GM19328 (cell line): ENCODE data around the gene SOSTDC1.
"Not testable (repeated sequence)": the region's sequence is repeated elsewhere in the genome, so short reads cannot be mapped to it uniquely, and the experiment has no call there.

Experiments
- ATAC-seq: cut with Tn5 transposase; IDR thresholded peaks from one replicate; pipeline ENCODE4 v1.9.1; 2021; ENCODE audit warnings: mild to moderate bottlenecking, moderate library complexity; ENCODE audit not compliant: unreplicated experiment

Gene SOSTDC1, protein sequence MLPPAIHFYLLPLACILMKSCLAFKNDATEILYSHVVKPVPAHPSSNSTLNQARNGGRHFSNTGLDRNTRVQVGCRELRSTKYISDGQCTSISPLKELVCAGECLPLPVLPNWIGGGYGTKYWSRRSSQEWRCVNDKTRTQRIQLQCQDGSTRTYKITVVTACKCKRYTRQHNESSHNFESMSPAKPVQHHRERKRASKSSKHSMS

DNA sequence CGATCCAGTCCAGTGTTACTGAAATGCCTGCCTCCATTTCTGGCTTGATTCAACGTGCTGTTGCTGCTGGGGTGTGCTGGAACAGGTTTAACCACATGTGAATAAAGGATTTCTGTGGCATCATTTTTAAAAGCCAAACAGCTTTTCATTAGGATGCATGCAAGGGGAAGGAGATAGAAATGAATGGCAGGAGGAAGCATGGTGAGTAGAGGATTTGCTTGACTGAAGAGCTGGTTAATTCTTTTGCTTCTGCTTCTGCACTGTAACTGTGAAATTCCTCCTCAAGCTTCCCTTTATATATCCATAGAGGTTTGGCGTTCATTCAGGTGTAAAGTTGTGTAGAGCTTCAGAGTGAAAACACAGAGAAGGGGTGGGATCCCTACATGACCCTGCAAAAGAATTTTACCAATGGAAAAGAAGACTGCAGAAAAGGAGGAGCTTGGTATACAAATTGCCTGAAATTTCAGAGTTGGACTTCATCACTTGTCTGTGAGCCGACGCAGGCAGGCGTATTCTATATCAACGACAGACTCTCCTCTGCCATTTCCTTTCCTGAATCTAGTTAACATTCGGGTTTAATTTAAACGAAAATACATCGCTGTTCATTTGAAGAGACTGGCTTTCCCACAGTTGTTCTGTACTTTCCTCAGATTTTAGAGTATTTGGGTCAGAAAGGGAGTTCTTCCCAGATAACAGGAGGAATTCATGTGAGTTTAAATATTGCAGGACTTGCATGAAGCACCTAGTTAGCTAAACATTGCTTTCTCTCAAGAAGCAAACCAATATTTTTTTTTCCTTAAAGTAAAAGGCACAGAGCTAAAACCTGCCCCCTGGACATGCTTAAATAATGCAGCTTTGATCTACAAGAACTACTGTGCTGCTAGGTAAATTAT, at the start of gene SOSTDC1:
SOSTDC1 (minus strand) TSS at position 270 of the 893 bp plus-strand sequence; CDS start at position 200, 70 bp downstream.
- ATAC-seq: no peak

DNA sequence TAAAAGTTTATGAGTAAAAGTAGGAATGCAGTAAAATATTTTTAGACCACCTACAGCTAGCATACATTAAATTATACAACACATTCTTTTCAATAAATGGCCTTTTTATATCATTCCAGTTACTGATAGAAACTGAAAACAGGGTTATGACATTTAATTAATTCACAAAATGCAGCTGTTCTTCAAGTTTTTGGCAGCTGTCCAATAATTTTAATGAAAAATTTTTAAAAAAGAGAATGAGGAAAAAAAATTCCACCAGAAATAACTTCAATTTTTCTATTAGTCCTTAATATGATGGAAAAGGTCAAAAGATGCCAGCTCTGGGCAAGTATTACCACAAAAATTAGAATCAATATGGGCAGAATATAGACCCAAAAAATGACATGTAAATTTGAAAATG, 49.2 kb upstream of the SOSTDC1 start:
- no peak for ATAC-seq

DNA sequence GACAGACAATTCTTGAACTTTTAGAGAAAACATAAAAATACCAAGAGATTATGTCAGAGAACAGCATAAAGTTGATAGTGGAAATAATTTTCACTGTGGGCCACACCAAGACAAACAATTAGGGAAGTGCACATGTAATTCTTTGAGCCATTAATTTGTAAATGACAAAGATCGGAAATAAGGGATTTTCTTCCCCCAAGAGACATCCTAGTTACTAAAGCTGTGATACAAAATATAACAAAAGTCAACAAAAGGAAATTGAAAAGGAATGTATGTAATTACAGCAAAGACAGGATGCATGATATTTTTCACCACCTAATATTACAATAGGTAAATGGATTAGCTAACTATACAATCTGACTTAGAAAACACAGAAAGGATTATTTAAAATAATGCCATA, 48.7 kb upstream of the SOSTDC1 start:
- ATAC-seq: no peak

DNA sequence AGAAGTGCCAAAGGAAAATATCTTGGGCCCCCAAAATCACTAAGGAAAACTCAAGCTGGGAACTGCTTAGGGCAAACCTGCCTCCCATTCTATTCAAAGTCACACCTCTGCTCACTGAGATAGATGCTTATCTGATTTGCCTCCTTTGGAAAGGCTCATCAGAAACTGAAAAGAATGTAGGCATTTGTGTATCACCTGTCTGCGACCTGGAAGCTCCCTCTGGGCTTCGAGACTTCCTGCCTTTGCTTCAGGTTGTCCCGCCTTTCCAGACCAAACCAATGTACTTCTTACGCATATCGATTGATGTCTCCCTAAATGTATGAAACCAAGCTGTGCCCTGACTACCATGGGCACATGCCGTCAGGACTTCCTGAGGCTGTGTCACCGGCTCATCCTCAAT, 46.6 kb upstream of the SOSTDC1 start:
- no peak for ATAC-seq

DNA sequence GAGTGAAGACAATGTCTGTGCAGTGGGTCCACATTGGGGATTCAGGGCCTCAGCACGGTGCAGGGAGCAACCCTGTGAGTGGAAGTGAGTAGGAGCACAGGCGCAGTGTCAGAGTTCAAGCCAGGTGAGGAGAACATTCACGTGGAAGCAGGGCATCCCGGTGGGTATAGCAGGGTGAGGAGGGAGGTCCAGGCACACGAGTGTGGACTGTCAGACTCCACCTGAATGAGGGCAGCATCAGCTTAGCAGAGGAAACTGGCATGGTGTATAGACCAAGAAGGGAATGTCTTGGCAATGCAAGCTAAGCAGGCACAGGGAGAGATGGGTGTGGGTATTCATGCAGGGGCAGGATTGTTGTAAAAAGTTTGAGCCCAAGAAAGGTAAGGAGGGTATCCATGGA, 45.8 kb upstream of the SOSTDC1 start:
- no peak for ATAC-seq

DNA sequence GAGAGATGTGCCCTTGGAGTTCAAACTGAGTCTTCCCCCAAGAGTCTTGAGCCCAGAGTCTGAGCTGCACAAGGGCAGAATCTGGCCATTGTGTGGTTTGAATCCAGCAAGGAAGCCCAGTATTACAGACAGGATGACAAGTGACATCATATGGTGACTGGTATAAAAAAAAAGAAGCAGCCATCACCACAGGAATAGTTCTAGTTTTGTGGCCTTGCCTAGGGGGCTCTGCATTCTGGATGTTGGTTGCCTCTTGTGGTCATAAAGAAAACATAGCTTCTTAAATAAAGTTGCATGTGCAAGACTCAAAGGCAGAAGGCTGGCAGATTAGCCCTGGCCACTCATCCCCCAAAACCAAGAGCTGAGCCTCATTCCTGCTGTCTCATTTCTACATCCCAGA, 44.3 kb upstream of the SOSTDC1 start:
- ATAC-seq: no peak

DNA sequence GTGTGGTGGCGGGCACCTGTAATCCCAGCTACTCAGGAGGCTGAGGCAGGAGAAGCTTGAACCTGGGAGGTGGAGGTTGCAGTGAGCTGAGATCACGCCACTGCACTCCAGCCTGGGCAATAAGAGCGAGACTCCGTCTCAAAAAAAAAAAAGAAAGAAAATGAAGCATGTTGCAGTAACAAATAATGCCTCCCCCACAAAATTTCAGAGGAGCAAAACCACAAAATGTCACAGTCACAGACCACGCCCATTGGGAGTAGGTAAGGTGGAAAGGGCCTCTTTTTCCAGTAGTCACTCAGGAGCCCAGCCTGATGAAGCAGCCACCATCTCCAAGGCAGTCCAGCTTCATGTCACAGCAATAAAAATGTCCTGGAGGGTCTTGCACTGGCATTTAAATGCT, 40.9 kb upstream of the SOSTDC1 start:
- not testable (repeated sequence) for ATAC-seq

DNA sequence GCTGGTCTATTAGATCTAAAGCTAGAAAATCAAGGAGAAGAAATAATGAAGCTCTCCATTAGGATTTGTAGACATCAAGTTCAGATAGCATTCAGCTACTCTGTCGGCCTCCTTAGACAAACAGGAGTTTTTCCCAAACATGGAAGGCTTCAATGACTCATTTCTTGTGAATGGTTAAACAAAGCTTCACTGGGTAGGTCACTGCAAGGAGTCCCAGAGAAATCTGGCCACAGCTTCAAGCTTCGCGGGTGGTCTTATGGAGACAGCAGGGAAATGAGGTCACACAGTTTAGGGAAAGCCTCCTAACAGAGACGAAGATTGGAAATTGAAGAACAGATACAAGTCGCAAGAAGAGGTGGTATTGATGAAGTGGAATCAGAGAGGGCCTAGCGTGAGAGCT, 38.5 kb upstream of the SOSTDC1 start:
- ATAC-seq: no peak

DNA sequence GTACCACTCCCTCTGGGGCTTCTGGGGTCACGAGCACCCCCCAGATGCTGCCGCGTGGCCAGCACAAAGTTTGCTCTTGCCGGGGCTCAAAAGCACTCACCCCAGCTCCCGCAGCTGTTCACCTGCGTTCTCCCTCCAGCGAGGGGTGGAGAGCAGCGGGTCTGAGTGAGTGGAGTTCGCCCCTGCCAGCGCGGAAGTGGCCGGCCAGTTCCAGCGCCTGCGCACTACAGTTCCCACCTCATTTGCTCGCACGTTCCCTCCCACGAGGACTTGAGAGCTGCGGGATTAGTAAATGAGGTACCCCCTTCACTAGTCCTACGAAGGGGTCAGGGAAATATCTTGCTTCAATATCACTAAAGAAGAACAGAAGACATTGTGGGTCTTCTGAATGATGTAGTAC, 36.8 kb upstream of the SOSTDC1 start:
- no peak for ATAC-seq

DNA sequence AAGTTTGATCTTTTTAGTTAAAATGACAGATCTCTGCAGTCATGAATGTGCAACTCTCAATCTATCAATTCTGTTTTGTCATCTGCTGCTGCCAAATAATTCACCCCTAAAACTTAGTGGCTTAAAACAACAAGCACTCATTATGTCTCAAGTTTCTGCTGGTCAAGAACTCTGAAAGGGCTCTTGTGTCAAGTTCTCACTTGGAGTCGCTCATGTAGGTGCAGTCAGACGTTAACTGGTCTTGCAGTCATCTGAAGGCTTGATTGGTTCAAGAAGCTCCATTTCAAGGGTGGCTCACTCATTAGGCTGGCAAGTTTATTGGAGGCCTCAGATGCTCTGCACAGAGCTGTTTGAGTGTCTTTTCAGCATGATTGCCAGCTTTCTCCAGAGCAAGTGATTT, 32.6 kb upstream of the SOSTDC1 start:
- no peak for ATAC-seq

DNA sequence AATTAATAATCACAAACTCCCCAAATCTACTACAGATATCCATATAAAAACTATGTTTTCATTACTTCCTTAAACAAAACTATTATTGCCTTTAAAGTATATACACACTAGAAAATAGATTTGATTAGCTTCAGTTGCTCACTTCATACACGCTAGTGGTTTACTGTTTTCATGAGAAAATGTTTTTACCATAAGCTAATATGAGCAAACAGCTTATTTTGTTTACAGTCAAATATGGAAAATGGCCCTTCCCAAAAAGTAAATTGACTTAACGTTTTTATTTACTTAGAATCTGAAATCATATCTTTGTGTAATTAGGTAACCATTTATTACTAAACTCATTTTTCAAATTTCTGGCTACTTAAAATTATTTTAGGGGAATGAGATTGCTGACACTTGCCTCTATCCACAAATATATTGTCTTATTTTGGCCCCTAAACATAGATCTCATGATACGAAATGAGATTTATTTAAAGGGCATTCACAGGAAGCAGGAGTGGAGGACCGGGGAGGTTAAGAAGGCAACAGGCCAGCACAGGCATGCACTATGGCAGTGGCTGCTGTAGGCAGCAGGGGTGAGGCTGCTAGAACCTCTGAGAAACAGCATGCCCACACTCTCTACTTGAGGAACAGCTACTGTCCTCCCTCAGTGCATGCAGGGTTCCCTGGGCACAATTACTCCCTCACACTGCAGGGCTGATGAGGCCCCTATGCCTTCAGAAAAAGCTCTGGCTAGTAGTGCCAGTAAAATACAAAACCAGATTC, 29.6 kb upstream of the SOSTDC1 start:
- ATAC-seq: no peak

DNA sequence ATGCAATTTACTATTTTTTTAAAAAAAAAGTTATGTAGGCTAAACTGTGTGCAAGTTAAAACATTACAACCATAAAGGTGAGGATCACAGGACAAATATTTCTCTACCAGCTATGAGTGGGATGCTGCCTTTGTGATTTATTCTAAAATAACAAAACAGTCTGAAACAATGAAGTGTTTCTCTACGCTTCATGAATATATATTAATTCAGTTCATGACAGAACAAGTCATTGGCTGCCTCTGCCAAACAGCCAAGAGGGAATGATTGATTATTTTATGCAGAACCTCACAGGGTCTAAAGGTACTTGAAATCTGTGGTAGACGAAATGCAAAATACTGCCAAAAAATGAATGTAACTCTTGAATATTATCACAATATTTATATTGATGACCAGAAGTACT, 29.0 kb upstream of the SOSTDC1 start:
- ATAC-seq: no peak

DNA sequence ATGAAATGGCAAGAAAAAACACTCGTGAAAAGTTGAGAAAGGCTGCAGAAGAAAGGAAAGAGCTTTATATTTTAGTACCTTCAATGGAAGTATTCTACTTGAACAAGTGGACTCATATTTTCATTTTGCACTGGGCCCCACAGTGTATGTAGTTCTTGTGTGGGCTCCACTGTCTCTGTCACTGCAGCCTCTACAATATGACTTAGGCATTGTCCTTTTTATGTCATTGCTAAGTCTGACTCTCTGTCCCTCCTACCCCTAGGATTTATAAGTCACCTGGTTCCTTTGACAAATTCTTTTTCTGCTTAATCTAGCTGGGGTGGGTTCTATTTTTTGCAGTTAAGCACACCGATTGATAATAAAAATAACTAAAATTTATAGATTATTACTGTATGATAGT, 27.7 kb upstream of the SOSTDC1 start:
- no peak for ATAC-seq

DNA sequence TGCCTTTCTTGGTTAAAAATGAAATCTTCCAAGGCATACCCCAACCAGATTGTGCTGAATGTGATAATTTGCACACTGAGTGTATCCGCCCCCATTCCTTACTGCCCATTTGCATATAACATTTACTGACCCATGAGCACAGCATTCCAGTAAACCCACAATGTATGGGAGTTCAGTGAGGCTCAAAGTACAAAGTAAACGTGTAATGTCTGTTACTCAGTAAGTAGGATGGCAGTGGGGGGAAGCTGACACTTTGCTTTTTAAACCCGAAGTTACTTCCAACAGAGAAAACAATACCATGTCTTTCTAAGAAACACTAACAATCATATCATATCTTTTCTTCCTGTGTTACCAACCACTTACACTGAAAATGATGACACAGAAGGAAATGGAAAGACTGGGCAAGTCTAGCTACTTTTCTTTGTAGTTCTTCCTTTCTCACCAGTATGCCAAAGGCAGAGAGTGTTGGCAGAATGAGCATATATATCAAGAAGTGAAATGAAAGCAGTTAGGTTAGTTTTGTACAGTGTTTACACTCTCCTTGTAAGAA, 27.1 kb upstream of the SOSTDC1 start:
- no peak for ATAC-seq

DNA sequence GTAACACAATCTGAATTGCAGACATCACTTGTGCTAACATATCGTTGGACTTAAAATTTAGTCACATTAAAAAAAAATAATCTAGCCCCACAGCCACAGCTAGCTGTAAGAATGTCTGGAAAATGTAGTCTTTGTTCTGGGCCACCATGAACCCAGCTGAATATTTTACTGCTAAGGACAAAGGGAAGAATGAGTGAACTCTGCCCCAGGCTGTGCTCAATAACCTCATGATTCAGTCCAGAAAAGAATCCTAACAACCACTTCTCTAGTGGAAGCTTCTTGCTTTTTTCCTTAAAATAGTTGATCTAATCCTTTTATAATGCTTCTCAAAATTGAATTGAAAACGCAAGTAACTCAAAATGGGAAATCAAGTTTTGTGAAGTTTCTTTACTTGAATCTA, 25.6 kb upstream of the SOSTDC1 start:
- ATAC-seq: no peak

DNA sequence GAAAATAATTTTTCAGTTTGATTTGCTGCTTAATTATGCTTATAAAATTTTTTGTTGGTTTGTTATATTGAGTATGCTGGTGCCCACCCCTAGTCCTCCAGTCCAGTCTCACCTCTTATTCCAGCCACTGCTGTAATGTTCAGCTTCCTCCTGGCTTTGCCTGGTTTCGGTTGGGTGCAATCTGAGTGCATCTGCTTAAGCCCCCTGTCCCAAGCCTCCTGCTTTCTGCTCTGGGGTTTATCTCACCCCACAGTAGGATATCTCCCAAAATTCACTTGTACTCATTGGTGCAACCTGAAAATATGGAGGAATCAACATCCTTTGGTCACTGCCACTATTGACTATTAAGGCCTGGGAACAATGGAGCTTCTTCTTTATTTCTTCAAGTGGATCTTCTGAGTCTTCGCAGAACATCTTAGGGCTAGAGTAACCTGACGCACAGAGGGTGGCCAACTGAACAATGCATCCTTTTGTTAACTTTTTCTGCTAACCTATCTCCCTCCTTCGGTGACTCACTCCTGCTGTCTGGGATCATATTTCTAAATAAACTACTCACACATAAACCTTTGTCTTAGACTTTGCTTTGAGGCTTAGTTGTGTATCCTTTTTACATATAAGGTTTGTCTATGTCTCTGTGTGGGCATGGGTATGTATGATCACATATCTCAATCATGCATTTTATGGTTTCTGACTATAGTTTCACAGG, 19.1 kb upstream of the SOSTDC1 start:
- ATAC-seq: no peak

DNA sequence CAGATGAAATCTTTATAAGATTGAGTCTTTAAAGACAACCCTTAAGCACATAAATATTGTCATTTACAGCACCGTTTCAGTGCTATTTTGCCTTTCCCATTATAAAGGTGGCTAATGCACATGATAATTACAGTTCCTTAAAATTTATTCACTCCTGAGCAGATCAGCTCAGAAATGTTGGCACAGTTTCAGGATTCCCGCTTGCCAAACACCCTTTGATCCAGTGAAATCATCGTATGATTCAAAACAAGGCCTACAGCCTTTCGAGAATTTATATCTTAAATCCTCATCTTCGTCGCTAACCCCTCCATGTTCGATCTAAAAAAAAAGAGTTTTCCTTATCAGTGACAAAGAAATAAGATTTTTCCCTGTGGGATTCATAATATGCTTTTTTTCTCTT, 14.1 kb upstream of the SOSTDC1 start:
- no peak for ATAC-seq

DNA sequence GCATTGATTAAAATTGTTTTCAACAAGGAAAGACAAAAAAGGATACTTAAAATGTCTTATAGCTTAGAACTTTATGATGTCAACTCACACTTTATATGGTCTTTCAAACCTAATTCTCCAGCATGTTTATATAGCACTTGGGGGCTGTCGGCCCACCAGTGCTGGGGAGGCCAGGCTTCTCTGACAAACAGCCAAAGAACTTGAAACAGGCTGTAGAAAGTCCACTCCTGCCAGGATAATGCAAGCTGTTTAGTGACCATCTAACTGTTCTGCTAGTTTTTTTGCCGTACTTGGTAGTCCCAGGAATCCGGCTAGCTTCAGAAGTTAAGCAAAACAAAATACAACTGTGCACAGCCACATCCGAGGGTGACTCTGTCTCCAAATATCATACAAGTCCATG, 13.6 kb upstream of the SOSTDC1 start:
- no peak for ATAC-seq

DNA sequence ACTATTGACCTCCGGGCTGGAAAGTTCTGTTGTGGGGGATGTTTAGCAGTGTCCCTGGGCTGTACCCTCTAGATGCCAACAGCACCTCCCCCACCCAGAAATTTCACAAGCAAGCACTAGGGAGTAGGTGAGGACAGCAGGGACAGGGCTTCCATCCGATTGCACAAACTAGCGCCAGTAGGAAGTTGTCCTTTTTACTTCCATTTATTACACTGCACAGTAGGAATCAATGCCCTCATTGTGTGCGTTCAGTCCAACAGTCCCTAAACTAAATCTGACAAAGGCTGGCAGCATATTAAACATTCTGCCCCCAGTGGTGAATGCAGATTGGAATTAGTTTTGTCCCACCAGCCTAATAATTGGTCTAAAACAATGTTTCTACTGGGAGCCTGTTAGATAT, 6.4 kb upstream of the SOSTDC1 start:
- no peak for ATAC-seq

DNA sequence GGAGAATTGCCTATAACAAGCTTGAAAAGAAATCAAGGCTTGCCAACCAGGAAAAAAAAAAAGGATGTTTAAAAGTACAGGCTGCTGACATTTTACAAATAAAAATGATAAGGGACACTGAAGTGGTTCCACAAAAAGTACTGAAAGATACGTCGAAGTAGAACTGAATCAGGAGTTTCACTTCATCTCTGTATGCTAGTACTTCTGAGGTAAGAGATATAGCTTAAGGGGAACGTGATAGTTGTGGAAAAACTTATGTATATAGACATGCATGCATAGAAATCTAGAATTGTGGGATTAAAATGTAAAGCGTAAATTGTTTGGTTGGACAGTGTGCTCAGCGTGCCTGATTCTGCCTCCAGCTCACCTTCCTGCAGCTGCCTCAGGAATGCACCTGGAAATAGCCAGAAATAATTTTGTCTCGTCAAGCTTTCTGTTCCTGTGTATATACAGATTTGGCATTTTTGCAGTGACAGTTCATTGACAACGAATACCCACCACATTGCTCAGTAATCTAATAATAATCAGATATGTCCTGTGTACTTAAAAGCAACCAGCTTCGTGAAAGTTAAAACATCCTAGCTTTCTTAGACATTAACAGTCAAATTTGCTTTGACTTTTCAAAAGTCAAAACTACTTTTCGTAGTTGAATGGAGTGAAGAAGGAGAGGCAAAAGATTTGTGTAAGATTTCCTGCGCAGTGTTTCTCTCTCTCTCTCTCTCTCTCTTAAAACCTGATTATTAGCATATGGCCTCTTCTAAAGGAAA, 1.4 kb downstream of the SOSTDC1 start:
- ATAC-seq: no peak
